K562 (cell line): ENCODE data around the gene SLC3A2. TPM values are rescaled to one million over a fixed set of nuclear protein-coding genes. Genes with fewer than 3 reads are reported as not detected.

ENCODE experiments used
- BCOR ChIP-seq: fragments of 450-650 bp; IDR thresholded peaks from 2 replicates; pipeline ENCODE4 v1.6.1; 2016
- CCNT2 ChIP-seq: IDR thresholded peaks from 2 replicates; pipeline ENCODE4 v1.6.1; 2011; ENCODE audit warnings: borderline replicate concordance, low read depth, mild to moderate bottlenecking, moderate library complexity, mixed read lengths, low read length; ENCODE audit not compliant: insufficient read length; ENCODE audit errors: extremely low read depth
- CHCHD3 ChIP-seq: fragments of 250-450 bp; sonication (Bioruptor Pico); IDR thresholded peaks from 2 replicates; pipeline ENCODE4 v2.1.2; 2022; ENCODE audit warnings: mild to moderate bottlenecking
- DACH1 ChIP-seq: fragments of 450-650 bp; IDR thresholded peaks from 2 replicates; pipeline ENCODE4 v1.6.1; 2018; ENCODE audit not compliant: partially characterized antibody
- HDGF ChIP-seq: fragments of 450-650 bp; IDR thresholded peaks from 2 replicates; pipeline ENCODE4 v1.6.1; 2016
- HMG20B ChIP-seq: fragments of 250-450 bp; sonication (Bioruptor Pico); IDR thresholded peaks from 2 replicates; pipeline ENCODE4 v1.5.0; 2021; ENCODE audit warnings: mild to moderate bottlenecking
- KAT7 ChIP-seq: sonication (generic); formaldehyde crosslinking; IDR thresholded peaks from 2 replicates; pipeline ENCODE4 v1.8.0; 2022; ENCODE audit warnings: missing genetic modification reagents, mild to moderate bottlenecking, borderline replicate concordance
- MBD2 ChIP-seq: sonication (generic); IDR thresholded peaks from 2 replicates; pipeline ENCODE4 v1.6.1; 2016; ENCODE audit warnings: low read depth, borderline replicate concordance
- MIER1 ChIP-seq: fragments of 450-650 bp; IDR thresholded peaks from 2 replicates; pipeline ENCODE4 v1.6.1; 2016; ENCODE audit warnings: antibody characterized with exemption, mild to moderate bottlenecking, low read depth
- NELFE ChIP-seq: IDR thresholded peaks from 2 replicates; pipeline ENCODE4 v1.6.1; 2011; ENCODE audit warnings: mild to moderate bottlenecking; ENCODE audit not compliant: insufficient read depth, insufficient read length
- NR0B1 ChIP-seq: fragments of 450-650 bp; IDR thresholded peaks from one replicate; pipeline ENCODE4 v1.6.1; 2018; ENCODE audit warnings: mild to moderate bottlenecking, moderate library complexity; ENCODE audit not compliant: partially characterized antibody
- PATZ1 ChIP-seq: fragments of 250-450 bp; sonication (Bioruptor Pico); IDR thresholded peaks from 2 replicates; pipeline ENCODE4 v1.5.0; 2020; ENCODE audit warnings: mild to moderate bottlenecking, borderline replicate concordance
- PTRF ChIP-seq: fragments of 450-650 bp; IDR thresholded peaks from 2 replicates; pipeline ENCODE4 v1.6.1; 2016; ENCODE audit warnings: mild to moderate bottlenecking, missing genetic modification characterization, missing compliant biosample characterization
- SIX5 ChIP-seq, 2 experiments: IDR thresholded peaks; 2 replicates each; pipeline ENCODE4 v1.6.1; 2011; ENCODE audit warnings: low read length in 2 of 2, borderline replicate concordance in 1 of 2, low read depth in 1 of 2, mild to moderate bottlenecking in 1 of 2, moderate library complexity in 1 of 2; ENCODE audit not compliant: insufficient read depth in 1 of 2
- SMARCA5 ChIP-seq: fragments of 450-650 bp; IDR thresholded peaks from 2 replicates; pipeline ENCODE4 v1.6.1; 2016
- XRCC5 ChIP-seq: fragments of 200-400 bp; formaldehyde crosslinking; IDR thresholded peaks from 2 replicates; pipeline ENCODE4 v1.6.1; 2017; ENCODE audit warnings: low read depth, mild to moderate bottlenecking, low read length
- ZC3H11A ChIP-seq: IDR thresholded peaks from 2 replicates; pipeline ENCODE4 v1.6.1; 2012; ENCODE audit warnings: low read depth, low read length, improper control_type of control experiment
- ZNF449 ChIP-seq: fragments of 250-450 bp; sonication (Bioruptor Pico); IDR thresholded peaks from 2 replicates; pipeline ENCODE4 v1.8.0; 2022; ENCODE audit warnings: moderate library complexity, mild to moderate bottlenecking, inconsistent platforms
- polyA plus RNA-seq, 8 experiments: library from polyadenylated mRNA; depleted of rRNA in 4 of 8; stranded (reverse) in 5 of 8; unstranded in 3 of 8; fragments of >200 nt; fragmentation: Nextera tagmentation in 2 of 8; fragmentation: Illumina TruSeq in 1 of 8; extraction: Ambion mirVana in 2 of 8; extraction: Trizol in 1 of 8; gene quantifications; 2 replicates each; pipeline versions ENCODE4 v1.2.1 to v1.2.3, GENCODE V29; 2011 to 2014; ENCODE audit warnings: inconsistent platforms in 1 of 8, missing spikeins in 1 of 8
- total RNA-seq, 7 experiments: library from RNA; depleted of rRNA in 6 of 7; stranded (reverse); fragments of >200 nt in 6 of 7; fragmentation: Illumina TruSeq in 2 of 7; extraction: Trizol in 2 of 7; gene quantifications; 2 replicates each; pipeline versions ENCODE4 v1.2.1 to v1.2.3, GENCODE V29; 2011 to 2021; ENCODE audit warnings: low replicate concordance in 1 of 7
- TF ChIP-seq, protein P1 (sequence below), 2 experiments: fragments of 450-650 bp; IDR thresholded peaks; 2 replicates each; pipeline ENCODE4 v1.6.1; 2018; ENCODE audit warnings: mild to moderate bottlenecking in 2 of 2, low read depth in 1 of 2; ENCODE audit not compliant: partially characterized antibody in 2 of 2

The SLC3A2 gene
- total and polyA plus RNA-seq, 9 of the 15 experiments (the other 6 are each of a cell fraction or from before 2014, with no cell fraction given) = 20.0 to 296 (median 214) TPM

GRCh38 chr11:62831520-62832335 is 49.0 kb upstream of the SLC3A2 start, which contains the start of gene STX5 (continued):
- TF ChIP-seq SIX5 (IDR thresholded peaks at IDR 0.05; ENCODE audit: borderline replicate concordance in 1 of 2, insufficient read depth in 1 of 2, low read depth in 1 of 2, low read length in 2 of 2) (0 out of 4 replicates have a peak, but pooled peaks of 1 of the 2 experiments have one; percentile 12), CHCHD3 (CRISPR knock-in tag) (no peak), BCOR (no peak), HDGF (no peak; the same call in 1 of the 2 replicates), MBD2 (peak; percentile 96), XRCC5 (no peak), SMARCA5 (0 out of 2 replicates have a peak, but pooled peaks have one; percentile 46), KAT7 (CRISPR knock-in tag) (peak; percentile 97), ZNF449 (CRISPR knock-in tag) (no peak), CCNT2 (peak; percentile 21), NELFE (no peak), PATZ1 (CRISPR knock-in tag) (no peak), ZC3H11A (no peak), HMG20B (CRISPR knock-in tag) (no peak), DACH1 (no peak), MIER1 (no peak), PTRF (no peak), NR0B1 (no peak)
- TF ChIP-seq, protein P1, sequence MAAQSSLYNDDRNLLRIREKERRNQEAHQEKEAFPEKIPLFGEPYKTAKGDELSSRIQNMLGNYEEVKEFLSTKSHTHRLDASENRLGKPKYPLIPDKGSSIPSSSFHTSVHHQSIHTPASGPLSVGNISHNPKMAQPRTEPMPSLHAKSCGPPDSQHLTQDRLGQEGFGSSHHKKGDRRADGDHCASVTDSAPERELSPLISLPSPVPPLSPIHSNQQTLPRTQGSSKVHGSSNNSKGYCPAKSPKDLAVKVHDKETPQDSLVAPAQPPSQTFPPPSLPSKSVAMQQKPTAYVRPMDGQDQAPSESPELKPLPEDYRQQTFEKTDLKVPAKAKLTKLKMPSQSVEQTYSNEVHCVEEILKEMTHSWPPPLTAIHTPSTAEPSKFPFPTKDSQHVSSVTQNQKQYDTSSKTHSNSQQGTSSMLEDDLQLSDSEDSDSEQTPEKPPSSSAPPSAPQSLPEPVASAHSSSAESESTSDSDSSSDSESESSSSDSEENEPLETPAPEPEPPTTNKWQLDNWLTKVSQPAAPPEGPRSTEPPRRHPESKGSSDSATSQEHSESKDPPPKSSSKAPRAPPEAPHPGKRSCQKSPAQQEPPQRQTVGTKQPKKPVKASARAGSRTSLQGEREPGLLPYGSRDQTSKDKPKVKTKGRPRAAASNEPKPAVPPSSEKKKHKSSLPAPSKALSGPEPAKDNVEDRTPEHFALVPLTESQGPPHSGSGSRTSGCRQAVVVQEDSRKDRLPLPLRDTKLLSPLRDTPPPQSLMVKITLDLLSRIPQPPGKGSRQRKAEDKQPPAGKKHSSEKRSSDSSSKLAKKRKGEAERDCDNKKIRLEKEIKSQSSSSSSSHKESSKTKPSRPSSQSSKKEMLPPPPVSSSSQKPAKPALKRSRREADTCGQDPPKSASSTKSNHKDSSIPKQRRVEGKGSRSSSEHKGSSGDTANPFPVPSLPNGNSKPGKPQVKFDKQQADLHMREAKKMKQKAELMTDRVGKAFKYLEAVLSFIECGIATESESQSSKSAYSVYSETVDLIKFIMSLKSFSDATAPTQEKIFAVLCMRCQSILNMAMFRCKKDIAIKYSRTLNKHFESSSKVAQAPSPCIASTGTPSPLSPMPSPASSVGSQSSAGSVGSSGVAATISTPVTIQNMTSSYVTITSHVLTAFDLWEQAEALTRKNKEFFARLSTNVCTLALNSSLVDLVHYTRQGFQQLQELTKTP (IDR thresholded peaks at IDR 0.05; ENCODE audit: low read depth in 1 of 2, partially characterized antibody in 2 of 2) = peak in 1 of 2 experiments; percentile 25
